A549 (cell line): ENCODE results near the gene KSR2.

Experiments
- CTCF ChIP-seq: fragments of >200 bp; sonication (Bioruptor Twin); formaldehyde crosslinking; IDR thresholded peaks from 3 replicates; pipeline ENCODE4 v1.5.1; 2016
- MAX ChIP-seq: IDR thresholded peaks from 2 replicates; pipeline ENCODE4 v1.6.1; 2012
- PHF8 ChIP-seq: fragments of 200-600 bp; sonication (generic); IDR thresholded peaks from 2 replicates; pipeline ENCODE4 v1.6.1; 2016; ENCODE audit warnings: low read depth, mild to moderate bottlenecking, antibody characterized with exemption, moderate library complexity, borderline replicate concordance

GRCh38 chr12:117797202-117797601 lies 171.6 kb downstream of the KSR2 start:
- TF ChIP-seq CTCF (no peak), PHF8 (no peak), MAX (no peak)
